Body of pancreas (tissue), 4 donors: ENCODE data around the gene ISM2.

Experiments
- POLR2A ChIP-seq, 3 donors: fragments of 450-650 bp; IDR thresholded peaks; one replicate each; pipeline ENCODE4 v1.6.1; 2016; ENCODE audit warnings: antibody characterized with exemption in 3 of 3, mild to moderate bottlenecking in 2 of 3
- TF ChIP-seq, protein P1 (sequence below), 7 experiments: fragments of 450-650 bp in 4 of 7; fragments of 200-600 bp in 3 of 7; sonication (generic) in 3 of 7; IDR thresholded peaks; one replicate each; pipeline ENCODE4 v1.5.1; 2016 to 2019; ENCODE audit warnings: antibody characterized with exemption in 7 of 7

DNA sequence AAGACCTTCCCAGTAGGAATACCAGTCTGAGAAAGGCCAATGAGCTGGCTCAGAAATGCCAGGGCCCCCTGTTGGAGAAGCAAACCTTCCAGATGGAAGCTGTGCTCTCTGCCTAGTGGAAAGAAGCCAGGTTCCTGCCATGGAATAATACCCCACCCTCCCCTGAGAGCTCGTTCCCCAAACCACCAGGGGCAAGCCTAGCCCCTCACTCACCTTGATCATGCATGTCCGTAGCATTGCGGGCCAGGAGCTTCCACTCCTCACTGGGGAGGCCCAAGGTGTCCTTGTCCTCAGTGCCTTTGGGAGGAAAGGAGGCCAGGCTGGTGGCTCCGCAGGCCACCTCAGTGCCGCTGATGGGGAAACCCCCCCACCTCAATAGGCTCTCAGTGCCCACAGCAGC, 20.6 kb downstream of the ISM2 start:
- no peak for TF ChIP-seq POLR2A (IDR thresholded peaks at IDR 0.05)
- TF ChIP-seq, protein P1, sequence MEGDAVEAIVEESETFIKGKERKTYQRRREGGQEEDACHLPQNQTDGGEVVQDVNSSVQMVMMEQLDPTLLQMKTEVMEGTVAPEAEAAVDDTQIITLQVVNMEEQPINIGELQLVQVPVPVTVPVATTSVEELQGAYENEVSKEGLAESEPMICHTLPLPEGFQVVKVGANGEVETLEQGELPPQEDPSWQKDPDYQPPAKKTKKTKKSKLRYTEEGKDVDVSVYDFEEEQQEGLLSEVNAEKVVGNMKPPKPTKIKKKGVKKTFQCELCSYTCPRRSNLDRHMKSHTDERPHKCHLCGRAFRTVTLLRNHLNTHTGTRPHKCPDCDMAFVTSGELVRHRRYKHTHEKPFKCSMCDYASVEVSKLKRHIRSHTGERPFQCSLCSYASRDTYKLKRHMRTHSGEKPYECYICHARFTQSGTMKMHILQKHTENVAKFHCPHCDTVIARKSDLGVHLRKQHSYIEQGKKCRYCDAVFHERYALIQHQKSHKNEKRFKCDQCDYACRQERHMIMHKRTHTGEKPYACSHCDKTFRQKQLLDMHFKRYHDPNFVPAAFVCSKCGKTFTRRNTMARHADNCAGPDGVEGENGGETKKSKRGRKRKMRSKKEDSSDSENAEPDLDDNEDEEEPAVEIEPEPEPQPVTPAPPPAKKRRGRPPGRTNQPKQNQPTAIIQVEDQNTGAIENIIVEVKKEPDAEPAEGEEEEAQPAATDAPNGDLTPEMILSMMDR (IDR thresholded peaks at IDR 0.05), result no peak
